Endodermal cell (in vitro differentiated cells): ENCODE measurements around the gene NLRC4. TPM values are rescaled to one million over a fixed set of nuclear protein-coding genes. Genes with fewer than 3 reads are reported as not detected.

Experiments
- DNase-seq: peaks from one replicate; pipeline ENCODE4 v3.0.0-alpha.2; 2017
- H3K27ac ChIP-seq: 2 replicates; pipeline ENCODE4 v1.5.1; 2013; ENCODE audit warnings: mild to moderate bottlenecking, low read depth, low read length, moderate library complexity
- H3K27me3 ChIP-seq: 2 replicates; pipeline ENCODE4 v1.6.1; 2013; ENCODE audit warnings: mild to moderate bottlenecking, low read length, moderate library complexity; ENCODE audit not compliant: insufficient read depth, control insufficient read depth, poor library complexity, severe bottlenecking
- H3K36me3 ChIP-seq: 2 replicates; pipeline ENCODE4 v1.7.0; 2013; ENCODE audit warnings: mild to moderate bottlenecking, low read length, moderate library complexity; ENCODE audit not compliant: control insufficient read depth, insufficient read depth
- H3K4me1 ChIP-seq: one replicate; pipeline ENCODE4 v1.7.0; 2013; ENCODE audit warnings: low read length; ENCODE audit not compliant: control insufficient read depth, insufficient read depth
- H3K4me3 ChIP-seq: 2 replicates; pipeline ENCODE4 v1.5.1; 2013; ENCODE audit warnings: mild to moderate bottlenecking, low read length, moderate library complexity
- H3K9ac ChIP-seq: 2 replicates; pipeline ENCODE4 v1.6.1; 2013; ENCODE audit warnings: mild to moderate bottlenecking, low read length, moderate library complexity; ENCODE audit not compliant: poor library complexity, severe bottlenecking; ENCODE audit errors: extremely low read depth
- H3K9me3 ChIP-seq: 2 replicates; pipeline ENCODE4 v1.6.1; 2013; ENCODE audit warnings: mild to moderate bottlenecking, low read length, moderate library complexity; ENCODE audit not compliant: control insufficient read depth
- H3K27ac Mint-ChIP-seq: 2 replicates; pipeline ENCODE4 v1.8.0; 2020; ENCODE audit warnings: mixed read lengths
- H3K27me3 Mint-ChIP-seq: 2 replicates; pipeline ENCODE4 v1.8.0; 2021; ENCODE audit warnings: mild to moderate bottlenecking, mixed read lengths; ENCODE audit not compliant: insufficient read depth
- H3K36me3 Mint-ChIP-seq: 2 replicates; pipeline ENCODE4 v1.8.0; 2020; ENCODE audit warnings: low read depth, mixed read lengths
- H3K4me1 Mint-ChIP-seq: 2 replicates; pipeline ENCODE4 v1.8.0; 2020; ENCODE audit warnings: mixed read lengths
- H3K4me3 Mint-ChIP-seq: 2 replicates; pipeline ENCODE4 v1.8.0; 2020; ENCODE audit warnings: mild to moderate bottlenecking, moderate library complexity, mixed read lengths
- H3K9me3 Mint-ChIP-seq: 2 replicates; pipeline ENCODE4 v1.8.0; 2020; ENCODE audit warnings: mild to moderate bottlenecking, mixed read lengths
- CTCF ChIP-seq: fragments of 200-600 bp; sonication (generic); conservative IDR thresholded peaks from 2 replicates; pipeline ENCODE4 v1.5.0; 2021; ENCODE audit warnings: antibody characterized with exemption, mild to moderate bottlenecking
- WGBS, 2 experiments: methylation state at CpG; one replicate each; pipeline versions ENCODE4 v1.1.5 to v1.1.7; 2013; ENCODE audit warnings: missing lambda C conversion rate in 2 of 2, mixed read lengths in 1 of 2; ENCODE audit not compliant: insufficient coverage in 1 of 2, insufficient read length in 1 of 2; 5-methylcytosine and 5-hydroxymethylcytosine counted together
- total RNA-seq, 2 donors: library from RNA; stranded (reverse); fragmentation: NEBNext Ultra II Directional in 1 of 2; extraction: Animal tissue kit (Norgen Biotek cat#: 25700) in 1 of 2; gene quantifications; 2 replicates in 1 of 2; 3 replicates in 1 of 2; pipeline ENCODE4 v1.2.1, GENCODE V29; 2021

Gene NLRC4
- total RNA-seq, 2 donors from 2014 or later, result not detected

GRCh38 chr2:32271063-32271462 is 6.4 kb upstream of the NLRC4 start:
- Histone ChIP-seq H3K9me3 (no peaks in the 10 kb centered on the region), H3K9ac (no peak overlapping the region), H3K4me3 (no peak overlapping the region), H3K4me1 (no peaks in the 10 kb centered on the region), H3K36me3 (no peaks in the 10 kb centered on the region), H3K27ac (no peak overlapping the region), H3K27me3 (peaks cover 53% of the 10 kb centered on the region)
- H3K4me1 Mint-ChIP-seq, result no peaks in the 10 kb centered on the region
- no peak for DNase-seq
- H3K27me3 Mint-ChIP-seq, result peaks cover 26% of the 10 kb centered on the region
- H3K36me3 Mint-ChIP-seq, result no peaks in the 10 kb centered on the region
- no peak overlapping the region for H3K4me3 Mint-ChIP-seq
- no peak for TF ChIP-seq CTCF
- H3K27ac Mint-ChIP-seq, result no peak overlapping the region
- no peaks in the 10 kb centered on the region for H3K9me3 Mint-ChIP-seq
- 43 to 63% methylated on average over 1 to 2 of the region's 2 CpGs for WGBS, 2 experiments

- H3K4me1 ChIP-seq, result no peaks in the 10 kb centered on the region
- H3K27me3 ChIP-seq, result peaks cover 7% of the 10 kb centered on the region
- H3K4me3 ChIP-seq, result no peak overlapping the region
- H3K36me3 ChIP-seq, result no peaks in the 10 kb centered on the region
- DNase-seq, result no peak
- no peak for TF ChIP-seq CTCF
- no peak overlapping the region for H3K9ac ChIP-seq
- H3K27ac Mint-ChIP-seq, result no peak overlapping the region
- H3K27ac ChIP-seq, result no peak overlapping the region
- H3K27me3 Mint-ChIP-seq, result no peaks in the 10 kb centered on the region
- no peaks in the 10 kb centered on the region for H3K4me1 Mint-ChIP-seq
- no peaks in the 10 kb centered on the region for H3K9me3 Mint-ChIP-seq
- no peaks in the 10 kb centered on the region for H3K9me3 ChIP-seq
- no peaks in the 10 kb centered on the region for H3K36me3 Mint-ChIP-seq
- 97 to 100% methylated on average over 2 to 3 of the region's 3 CpGs for WGBS, 2 experiments
- H3K4me3 Mint-ChIP-seq, result no peak overlapping the region
These were observed 2.6 kb downstream of the NLRC4 start for GRCh38 chr2:32262105-32262504.

GRCh38 chr2:32260376-32260775 is 4.3 kb downstream of the NLRC4 start:
- Histone ChIP-seq H3K27ac (no peak overlapping the region), H3K27me3 (no peaks in the 10 kb centered on the region), H3K9ac (no peak overlapping the region), H3K9me3 (no peaks in the 10 kb centered on the region), H3K36me3 (no peaks in the 10 kb centered on the region), H3K4me3 (no peak overlapping the region), H3K4me1 (no peaks in the 10 kb centered on the region)
- no peaks in the 10 kb centered on the region for H3K9me3 Mint-ChIP-seq
- 86 to 89% methylated on average over 1 to 2 of the region's 2 CpGs for WGBS, 2 experiments
- no peaks in the 10 kb centered on the region for H3K27me3 Mint-ChIP-seq
- no peaks in the 10 kb centered on the region for H3K36me3 Mint-ChIP-seq
- H3K27ac Mint-ChIP-seq, result no peak overlapping the region
- DNase-seq, result peak; percentile 1
- no peaks in the 10 kb centered on the region for H3K4me1 Mint-ChIP-seq
- no peak overlapping the region for H3K4me3 Mint-ChIP-seq
- no peak for TF ChIP-seq CTCF
